HTR-8/SVneo (cell line): ENCODE results near the gene RASL12.
A peak's percentile ranks its signal among the peaks of the same experiment; 100 is the strongest.
"Not testable (repeated sequence)": the region's sequence is repeated elsewhere in the genome, so short reads cannot be mapped to it uniquely, and the experiment has no call there.

Source experiments
- DNase-seq: peaks from one replicate; pipeline ENCODE4 v3.0.0; 2011; ENCODE audit warnings: low spot score, mixed read lengths; ENCODE audit not compliant: insufficient read length
- FAIRE-seq: peaks from 2 replicates; lab custom pipeline; 2011; peaks lifted over from hg19 to GRCh38; lab: Jason Lieb, UNC

The RASL12 gene

GRCh38 chr15:65093793-65094170 is 26.0 kb upstream of the RASL12 start:
- not testable (repeated sequence) for DNase-seq, FAIRE-seq

GRCh38 chr15:65092911-65093792 is 25.4 kb upstream of the RASL12 start:
- FAIRE-seq (no peak), DNase-seq (no peak)

- DNase-seq (no peak), FAIRE-seq (no peak)
Measured at GRCh38 chr15:65091946-65092770, 24.4 kb upstream of the RASL12 start.

- DNase-seq (no peak), FAIRE-seq (no peak)
Measured at GRCh38 chr15:65089206-65089824, 21.5 kb upstream of the RASL12 start.

DNA sequence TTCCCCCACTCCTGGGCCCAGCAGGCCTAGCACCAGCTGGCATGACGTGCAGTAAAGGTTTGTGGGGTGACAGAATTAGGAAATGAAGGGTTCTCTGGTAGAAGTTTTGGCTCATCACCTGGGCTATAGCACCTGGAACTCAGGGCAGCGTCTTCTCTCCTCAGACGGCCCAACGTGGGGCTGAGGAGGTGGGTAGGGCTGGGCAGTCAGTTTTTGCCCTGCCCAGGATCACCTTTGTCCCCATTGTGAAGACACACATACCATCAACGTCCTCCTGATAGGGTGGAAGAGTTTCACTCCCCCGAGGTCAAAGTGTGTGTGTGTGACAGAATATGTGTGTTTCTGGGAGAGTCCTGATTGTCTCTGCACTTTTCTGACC is 20.8 kb upstream of the RASL12 start:
- no peak for FAIRE-seq

GRCh38 chr15:65087873-65088642 is 20.3 kb upstream of the RASL12 start:
- no peak for FAIRE-seq
- DNase-seq: no peak

More for the DNA sequence above, 20.8 kb upstream of the RASL12 start:
- DNase-seq: no peak

GRCh38 chr15:65087411-65087810 is 19.6 kb upstream of the RASL12 start:
- no peak for DNase-seq

GRCh38 chr15:65086680-65087111 is 18.9 kb upstream of the RASL12 start:
- DNase-seq (no peak), FAIRE-seq (no peak)

More at GRCh38 chr15:65087411-65087810, 19.6 kb upstream of the RASL12 start:
- FAIRE-seq: no peak

DNA sequence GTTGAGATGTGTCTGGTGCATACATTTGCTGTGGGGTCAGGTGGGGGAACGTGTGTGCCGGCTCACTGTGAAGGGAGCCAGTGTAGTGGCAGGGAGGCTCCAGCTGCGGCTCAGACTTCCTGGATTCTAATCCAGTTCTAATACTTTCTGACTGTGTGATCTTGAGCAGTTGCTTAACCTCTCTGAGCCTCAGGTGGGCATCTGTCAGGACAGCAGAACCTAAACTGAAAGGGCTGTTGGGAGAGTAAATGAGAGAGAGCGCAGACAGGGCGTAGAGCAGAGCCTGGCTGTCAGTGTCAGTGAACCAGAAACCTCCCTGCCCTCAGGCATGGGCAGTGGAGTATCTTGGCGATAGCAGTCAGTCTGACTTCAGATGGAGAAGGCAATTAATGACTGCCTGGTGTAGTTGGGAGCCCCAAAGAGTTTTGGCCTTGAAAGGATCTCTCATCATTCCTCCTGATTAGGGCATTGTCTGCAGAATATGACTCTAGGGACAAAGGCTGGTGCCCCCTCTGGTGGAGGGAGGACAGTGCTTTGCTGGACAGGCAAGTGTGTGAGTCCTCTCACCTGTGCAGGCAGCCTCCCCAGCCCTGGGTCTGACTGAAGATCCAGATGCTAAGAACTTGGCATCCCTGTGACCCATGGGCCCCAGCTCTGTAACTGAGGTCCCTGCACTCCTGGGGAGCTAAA is 18.3 kb upstream of the RASL12 start:
- DNase-seq: peak; percentile 48
- FAIRE-seq: no peak

- FAIRE-seq: no peak
- DNase-seq: no peak
Measured at GRCh38 chr15:65085207-65085753, 17.5 kb upstream of the RASL12 start.

- DNase-seq: no peak
- FAIRE-seq: no peak
Measured at GRCh38 chr15:65084500-65085206, 16.9 kb upstream of the RASL12 start.

- no peak for DNase-seq
- FAIRE-seq: no peak
Measured at GRCh38 chr15:65083262-65083701, 15.5 kb upstream of the RASL12 start.

- DNase-seq (no peak), FAIRE-seq (no peak)
Measured at GRCh38 chr15:65082303-65082953, 14.6 kb upstream of the RASL12 start.

GRCh38 chr15:65081758-65082157 is 14.0 kb upstream of the RASL12 start:
- no peak for FAIRE-seq
- no peak for DNase-seq

GRCh38 chr15:65081270-65081669 is 13.5 kb upstream of the RASL12 start:
- no peak for DNase-seq
- no peak for FAIRE-seq

DNA sequence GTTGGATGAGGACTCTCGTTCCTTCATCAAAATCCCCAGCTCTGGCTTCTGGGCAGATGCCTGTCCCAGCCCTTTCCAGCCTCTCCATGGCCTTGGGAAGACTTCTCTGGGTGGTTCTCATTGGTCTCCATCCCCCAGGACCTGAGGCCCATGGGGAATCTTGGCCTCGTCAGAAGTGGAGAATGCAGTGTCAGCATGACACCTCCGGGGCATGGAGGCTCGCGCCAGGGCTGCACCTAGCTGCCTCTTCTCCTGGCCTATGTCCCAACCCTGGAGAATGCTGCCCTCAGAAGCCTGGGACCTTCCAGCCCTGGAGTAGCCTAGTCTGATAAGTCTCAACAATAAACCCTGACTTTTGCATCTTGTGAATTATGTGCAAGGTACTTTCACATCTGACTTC is 11.8 kb upstream of the RASL12 start:
- no peak for FAIRE-seq
- no peak for DNase-seq

- FAIRE-seq (no peak), DNase-seq (no peak)
Measured at GRCh38 chr15:65077981-65078352, 10.2 kb upstream of the RASL12 start.
